ENCODE data around the gene CD160.

DNA sequence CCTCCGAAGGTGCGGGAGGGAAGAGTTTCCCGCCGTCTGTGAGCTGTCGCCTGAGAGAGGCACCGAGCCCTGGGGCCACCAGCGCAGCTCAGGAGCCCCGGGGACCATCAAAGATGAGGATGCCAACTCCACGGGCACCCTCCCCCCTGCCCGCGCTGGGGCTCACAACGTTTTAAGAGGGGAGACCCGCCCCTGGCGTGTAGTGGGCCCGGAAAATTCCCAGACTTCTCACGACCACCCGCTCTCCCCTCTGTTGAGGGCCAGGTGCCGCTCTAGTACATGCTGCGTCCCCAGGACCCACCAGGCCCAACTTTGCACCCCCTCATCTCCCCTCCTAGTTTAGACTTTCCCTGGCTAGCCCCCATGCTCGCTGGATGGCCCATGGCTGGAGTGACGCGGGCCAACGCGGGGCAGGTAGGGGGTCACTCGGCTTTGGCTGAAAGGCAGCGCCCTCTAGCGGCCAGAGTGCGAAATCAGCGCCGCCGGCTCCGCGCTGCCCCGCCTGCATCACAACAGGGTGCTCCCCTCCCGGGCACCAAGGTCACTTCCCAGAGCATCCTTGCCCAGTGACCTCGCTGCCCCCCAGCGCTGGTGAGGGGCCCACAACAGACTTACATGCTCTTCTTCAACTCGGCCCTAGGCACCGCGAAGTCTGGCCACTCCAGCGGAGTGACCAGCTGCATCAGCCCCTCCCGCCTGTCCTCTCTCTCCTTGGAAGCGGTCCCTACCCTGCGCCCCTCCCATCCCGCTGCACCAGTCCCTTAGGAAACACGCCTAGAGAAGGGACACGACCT lies 1.8 kb downstream of the CD160 start:
- TF ChIP-seq, protein P1, sequence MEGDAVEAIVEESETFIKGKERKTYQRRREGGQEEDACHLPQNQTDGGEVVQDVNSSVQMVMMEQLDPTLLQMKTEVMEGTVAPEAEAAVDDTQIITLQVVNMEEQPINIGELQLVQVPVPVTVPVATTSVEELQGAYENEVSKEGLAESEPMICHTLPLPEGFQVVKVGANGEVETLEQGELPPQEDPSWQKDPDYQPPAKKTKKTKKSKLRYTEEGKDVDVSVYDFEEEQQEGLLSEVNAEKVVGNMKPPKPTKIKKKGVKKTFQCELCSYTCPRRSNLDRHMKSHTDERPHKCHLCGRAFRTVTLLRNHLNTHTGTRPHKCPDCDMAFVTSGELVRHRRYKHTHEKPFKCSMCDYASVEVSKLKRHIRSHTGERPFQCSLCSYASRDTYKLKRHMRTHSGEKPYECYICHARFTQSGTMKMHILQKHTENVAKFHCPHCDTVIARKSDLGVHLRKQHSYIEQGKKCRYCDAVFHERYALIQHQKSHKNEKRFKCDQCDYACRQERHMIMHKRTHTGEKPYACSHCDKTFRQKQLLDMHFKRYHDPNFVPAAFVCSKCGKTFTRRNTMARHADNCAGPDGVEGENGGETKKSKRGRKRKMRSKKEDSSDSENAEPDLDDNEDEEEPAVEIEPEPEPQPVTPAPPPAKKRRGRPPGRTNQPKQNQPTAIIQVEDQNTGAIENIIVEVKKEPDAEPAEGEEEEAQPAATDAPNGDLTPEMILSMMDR (IDR thresholded peaks at IDR 0.05): peak; percentile 87 to 95 (median 92)
- TF ChIP-seq POLR2A (IDR thresholded peaks at IDR 0.05): no peak
